ENCODE results near the gene NT5C3A. TPM values are rescaled to one million over a fixed set of nuclear protein-coding genes. Genes with fewer than 3 reads are reported as not detected.
"Not testable (repeated sequence)": the region's sequence is repeated elsewhere in the genome, so short reads cannot be mapped to it uniquely, and the experiment has no call there.

The NT5C3A gene
- total and polyA plus RNA-seq, 3 donors from 2014 or later, result 18.9 to 23.8 (median 19.5) TPM

- Histone ChIP-seq H3K27me3 (no peaks in the 10 kb centered on the region), H3K36me3 (ENCODE audit: low read depth, missing control alignments) (no peaks in the 10 kb centered on the region), H3K27ac (no peak overlapping the region), H3K4me1 (no peaks in the 10 kb centered on the region), H3K9me3 (no peaks in the 10 kb centered on the region), H3K4me3 (no peak overlapping the region)
- intact Hi-C loops (cut with DNase I; ENCODE audit: low total_unique reads), result no loop called here
- 84 to 95% methylated on average over 2 of the region's 2 CpGs for WGBS, 2 donors
- TF ChIP-seq POLR2A (IDR thresholded peaks at IDR 0.05) (no peak), CTCF (IDR thresholded peaks at IDR 0.05) (no peak)
- DNase-seq, result no peak
Observed at GRCh38 chr7:33009734-33010133, 52.8 kb downstream of the NT5C3A start.

GRCh38 chr7:33005690-33006089, 56.9 kb downstream of the NT5C3A start:
- 92 to 96% methylated on average over 4 of the region's 4 CpGs for WGBS, 2 donors
- not testable (repeated sequence) for H3K36me3 ChIP-seq (ENCODE audit: low read depth, missing control alignments)

GRCh38 chr7:33005193-33005592, 57.4 kb downstream of the NT5C3A start:
- DNase-seq; H3K4me1 ChIP-seq; H3K27me3 ChIP-seq; H3K36me3 ChIP-seq (ENCODE audit: low read depth, missing control alignments); H3K4me3 ChIP-seq; H3K9me3 ChIP-seq; H3K27ac ChIP-seq; intact Hi-C loops (cut with DNase I; ENCODE audit: low total_unique reads): not testable (repeated sequence)
- WGBS, 2 donors, result 92 to 97% methylated on average over 8 of the region's 8 CpGs

More at GRCh38 chr7:33005690-33006089, 56.9 kb downstream of the NT5C3A start:
- H3K9me3 ChIP-seq; DNase-seq; H3K27me3 ChIP-seq; H3K27ac ChIP-seq; intact Hi-C loops (cut with DNase I; ENCODE audit: low total_unique reads); H3K4me1 ChIP-seq; H3K4me3 ChIP-seq: not testable (repeated sequence)

- H3K9me3 ChIP-seq; DNase-seq; H3K27ac ChIP-seq; H3K27me3 ChIP-seq; H3K36me3 ChIP-seq (ENCODE audit: low read depth, missing control alignments); intact Hi-C loops (cut with DNase I; ENCODE audit: low total_unique reads); H3K4me3 ChIP-seq; H3K4me1 ChIP-seq: not testable (repeated sequence)
- 87 to 90% methylated on average over 8 to 10 of the region's 10 CpGs for WGBS, 2 donors
Observed at GRCh38 chr7:33004104-33004616, 58.4 kb downstream of the NT5C3A start.

GRCh38 chr7:33003111-33003510, 59.5 kb downstream of the NT5C3A start:
- intact Hi-C loops (cut with DNase I; ENCODE audit: low total_unique reads); H3K9me3 ChIP-seq; H3K4me3 ChIP-seq; H3K27me3 ChIP-seq; H3K27ac ChIP-seq; DNase-seq; H3K36me3 ChIP-seq (ENCODE audit: low read depth, missing control alignments): not testable (repeated sequence)
- peaks cover 13% of the 10 kb centered on the region for H3K4me1 ChIP-seq

GRCh38 chr7:32999380-32999779, 63.2 kb downstream of the NT5C3A start:
- not testable (repeated sequence) for H3K9me3 ChIP-seq

GRCh38 chr7:32998361-32999171, 64.0 kb downstream of the NT5C3A start:
- peaks cover 13% of the 10 kb centered on the region for H3K4me1 ChIP-seq
- H3K27me3 ChIP-seq; H3K4me3 ChIP-seq; intact Hi-C loops (cut with DNase I; ENCODE audit: low total_unique reads); H3K9me3 ChIP-seq; H3K36me3 ChIP-seq (ENCODE audit: low read depth, missing control alignments): not testable (repeated sequence)
- peak overlapping the region; percentile 89 to 90 for H3K27ac ChIP-seq
- 24 to 28% methylated on average over 13 to 14 of the region's 14 CpGs for WGBS, 2 donors
- peak; percentile 85 for DNase-seq

More at GRCh38 chr7:32999380-32999779, 63.2 kb downstream of the NT5C3A start:
- H3K27me3 ChIP-seq; H3K4me3 ChIP-seq; DNase-seq; H3K36me3 ChIP-seq (ENCODE audit: low read depth, missing control alignments); intact Hi-C loops (cut with DNase I; ENCODE audit: low total_unique reads): not testable (repeated sequence)
- 23 to 26% methylated on average over 4 of the region's 4 CpGs for WGBS, 2 donors
- peak overlapping the region; percentile 89 to 90 for H3K27ac ChIP-seq
- H3K4me1 ChIP-seq, result peaks cover 13% of the 10 kb centered on the region

GRCh38 chr7:32997956-32998355, 64.6 kb downstream of the NT5C3A start:
- 33 to 46% methylated on average over 3 to 4 of the region's 4 CpGs for WGBS, 2 donors
- H3K4me3 ChIP-seq; H3K27me3 ChIP-seq; H3K36me3 ChIP-seq (ENCODE audit: low read depth, missing control alignments); DNase-seq; H3K9me3 ChIP-seq; intact Hi-C loops (cut with DNase I; ENCODE audit: low total_unique reads): not testable (repeated sequence)
- peak overlapping the region; percentile 89 to 90 for H3K27ac ChIP-seq
- peaks cover 13% of the 10 kb centered on the region for H3K4me1 ChIP-seq

GRCh38 chr7:32992750-32993149, 69.8 kb downstream of the NT5C3A start:
- H3K9me3 ChIP-seq; H3K27me3 ChIP-seq; H3K27ac ChIP-seq; H3K36me3 ChIP-seq (ENCODE audit: low read depth, missing control alignments); H3K4me1 ChIP-seq; intact Hi-C loops (cut with DNase I; ENCODE audit: low total_unique reads); DNase-seq; H3K4me3 ChIP-seq: not testable (repeated sequence)
- 73 to 80% methylated on average over 6 of the region's 6 CpGs for WGBS, 2 donors

GRCh38 chr7:32991975-32992700, 70.4 kb downstream of the NT5C3A start:
- H3K4me3 ChIP-seq; H3K27me3 ChIP-seq; intact Hi-C loops (cut with DNase I; ENCODE audit: low total_unique reads); H3K4me1 ChIP-seq; H3K36me3 ChIP-seq (ENCODE audit: low read depth, missing control alignments); H3K9me3 ChIP-seq; DNase-seq; H3K27ac ChIP-seq: not testable (repeated sequence)
- WGBS, 2 donors, result 79 to 81% methylated on average over 4 to 9 of the region's 9 CpGs

All from testis (tissue), 3 donors.